NCI-H128 (cell line): ENCODE data around the gene PURB.
"Not testable (repeated sequence)": the region's sequence is repeated elsewhere in the genome, so short reads cannot be mapped to it uniquely, and the experiment has no call there.

Experiments
- DNase-seq: peaks from one replicate; lab custom pipeline; 2025; ENCODE audit not compliant: unreplicated experiment; lab: John Stamatoyannopoulos, UW

PURB gene

DNA sequence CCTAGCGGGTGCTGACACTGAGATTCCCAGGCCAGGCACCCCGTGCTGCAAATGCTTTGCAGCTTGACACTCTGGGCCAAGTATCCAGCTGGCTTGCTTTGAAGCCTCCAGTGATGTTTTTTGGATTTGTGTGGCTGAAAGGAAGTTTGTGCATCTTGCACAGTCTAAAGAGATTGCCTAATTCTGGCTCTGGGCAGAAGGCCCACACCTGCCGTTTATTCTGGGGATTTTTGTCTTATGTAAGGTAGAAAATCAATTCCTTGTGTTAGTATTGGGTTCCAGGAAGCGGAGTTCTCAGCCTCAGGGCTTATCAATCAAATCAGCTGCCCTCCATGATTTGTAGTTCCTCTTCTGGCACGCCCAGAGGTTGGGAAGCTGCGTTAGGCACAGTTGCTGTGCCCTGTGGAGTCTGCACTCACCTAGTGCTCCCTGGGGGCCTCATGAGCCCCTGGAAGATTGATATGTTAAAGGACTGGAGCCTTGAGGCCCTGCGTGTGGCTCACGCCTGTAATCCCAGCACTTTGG is 8.4 kb upstream of the PURB start:
- no peak for DNase-seq

- DNase-seq: no peak
Observed at GRCh38 chr7:44891791-44892190, 6.5 kb upstream of the PURB start.

GRCh38 chr7:44891372-44891771 is 6.0 kb upstream of the PURB start:
- DNase-seq: no peak

- no peak for DNase-seq
Observed at GRCh38 chr7:44889086-44889781, 3.9 kb upstream of the PURB start.

GRCh38 chr7:44887293-44887692 is 2.0 kb upstream of the PURB start:
- no peak for DNase-seq

DNA sequence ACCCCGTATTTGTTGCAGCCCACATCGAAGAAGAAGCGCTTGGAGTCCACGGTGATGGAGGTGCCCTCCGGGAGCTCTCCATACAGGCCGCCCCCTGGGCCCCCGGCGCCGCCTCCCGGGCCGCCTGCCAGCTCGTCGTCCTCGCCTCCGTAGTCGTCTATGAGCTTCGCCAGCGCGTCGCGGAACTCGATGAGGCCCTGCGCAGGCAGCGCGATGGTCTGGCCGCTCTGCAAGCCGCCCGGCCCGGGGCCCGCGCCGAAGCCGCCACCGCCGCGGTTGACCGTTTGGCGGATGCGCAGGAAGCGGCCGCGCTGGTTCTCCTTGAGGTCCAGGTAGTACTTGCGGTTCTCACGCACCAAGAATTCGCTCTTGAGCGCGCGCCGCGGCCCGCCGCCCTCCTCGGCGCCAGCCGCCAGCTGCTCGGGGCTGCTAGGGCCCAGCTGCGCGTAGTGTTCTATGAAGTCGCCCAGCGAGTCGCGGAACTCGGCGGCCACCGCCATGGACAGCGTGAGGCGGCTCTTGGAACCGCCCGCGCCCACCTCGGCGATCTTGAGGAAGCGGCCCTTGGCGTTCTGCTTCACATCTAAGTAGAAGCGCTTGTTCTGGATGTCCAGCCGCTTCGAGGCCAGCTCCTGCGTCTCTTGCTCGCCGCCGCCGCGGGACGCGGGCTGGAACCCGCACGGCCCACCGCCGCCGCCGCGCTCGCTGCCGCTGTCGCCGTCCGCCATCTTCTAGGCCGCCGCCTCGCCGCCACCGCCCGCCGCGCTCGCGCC is 523 bp downstream of the PURB start:
- peak; percentile 6 for DNase-seq

DNA sequence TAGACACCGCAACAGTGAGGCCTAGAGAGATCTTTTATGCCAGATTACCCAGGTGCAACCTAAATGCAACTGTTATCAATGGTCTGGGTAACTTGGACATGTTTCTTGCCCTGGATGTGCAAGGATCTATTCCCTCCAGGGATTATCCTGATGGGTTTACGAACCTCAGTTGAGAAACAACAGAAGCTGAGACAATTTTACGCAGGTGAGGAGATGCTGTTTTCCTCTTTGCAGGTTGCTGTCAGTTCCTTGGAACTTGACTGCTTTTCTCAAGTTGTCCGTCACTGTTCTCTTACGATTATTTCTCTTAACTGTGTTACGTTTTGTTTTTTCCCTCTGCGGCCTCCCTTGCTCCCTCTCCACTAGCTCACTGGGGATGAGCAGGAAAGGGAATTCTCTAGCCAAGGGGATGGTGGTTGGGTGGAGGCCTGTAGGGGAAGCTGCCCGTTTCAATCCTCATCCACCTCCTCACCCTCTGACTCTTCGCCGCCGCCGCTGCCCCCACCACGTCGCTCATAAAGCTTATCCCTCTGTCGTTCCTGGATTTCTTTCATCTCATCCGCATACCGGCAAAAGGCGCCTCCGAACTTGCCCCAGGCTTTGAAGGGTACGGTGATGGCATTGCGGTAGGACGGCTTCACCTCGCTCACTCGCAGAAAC is 1.2 kb downstream of the PURB start:
- DNase-seq: no peak

DNA sequence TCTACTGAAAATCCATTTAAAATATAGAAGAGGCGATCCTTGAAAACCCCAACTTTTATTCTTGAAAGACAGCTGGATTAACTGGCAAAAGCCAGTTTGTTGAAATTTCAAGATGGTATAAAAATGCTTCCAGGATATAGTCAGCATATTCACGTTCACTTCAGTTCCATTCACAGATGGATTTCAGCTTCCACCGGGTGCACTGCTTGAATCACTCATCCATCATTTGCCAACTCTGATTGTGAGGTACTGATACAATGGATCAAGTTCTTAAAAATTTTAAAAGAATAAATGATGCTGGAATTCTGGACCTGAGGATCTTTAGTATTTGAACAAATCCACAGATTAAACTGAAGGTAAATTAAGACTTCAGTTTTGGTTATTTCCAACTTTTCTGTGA is 2.4 kb downstream of the PURB start:
- no peak for DNase-seq

- DNase-seq: no peak
Observed at GRCh38 chr7:44881610-44882009, 3.7 kb downstream of the PURB start.

DNA sequence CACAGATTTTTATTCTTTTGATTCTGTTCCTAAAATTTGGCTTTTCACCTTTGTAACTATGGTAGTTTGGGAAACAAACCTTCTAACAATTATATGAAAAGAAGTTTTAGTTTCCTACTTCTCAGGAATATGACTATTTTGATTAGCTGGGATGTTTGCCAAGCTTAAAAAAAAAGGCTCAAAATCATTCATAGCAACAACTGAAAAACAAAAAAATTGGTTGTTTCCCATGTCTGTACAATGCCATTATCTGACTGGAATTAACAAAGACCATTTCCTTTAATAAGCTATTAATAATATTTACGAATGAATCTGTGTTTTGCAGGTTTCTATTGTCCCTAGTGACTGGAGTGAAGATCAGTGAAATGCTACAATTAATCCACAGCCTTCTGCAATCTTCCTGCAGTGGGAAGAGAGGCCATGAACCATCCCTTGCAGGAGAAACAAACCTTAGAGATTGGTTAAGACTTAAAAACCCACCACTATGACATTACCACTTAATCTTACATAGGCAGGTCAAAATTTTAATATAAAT is 4.2 kb downstream of the PURB start:
- no peak for DNase-seq

- no peak for DNase-seq
Observed at GRCh38 chr7:44880317-44881018, 4.9 kb downstream of the PURB start.

DNA sequence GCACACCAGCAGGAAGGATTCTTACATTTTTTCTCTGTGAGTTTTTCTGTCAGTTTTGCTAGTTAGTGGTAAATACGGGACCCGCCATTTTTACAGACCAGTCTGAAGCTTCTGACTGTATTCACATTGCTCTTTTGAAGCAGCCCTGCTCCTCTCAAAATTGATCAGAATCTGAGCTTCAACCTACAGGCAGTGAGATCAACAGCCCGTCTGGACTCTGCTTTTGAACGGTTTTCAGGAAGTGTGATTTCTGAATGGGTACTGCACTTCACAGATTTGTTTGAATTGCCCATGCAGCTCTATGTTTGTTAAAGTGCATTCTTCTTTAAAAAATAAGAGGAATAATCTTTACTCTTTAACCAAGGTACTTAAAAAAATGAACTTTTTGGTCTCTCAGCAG is 8.9 kb downstream of the PURB start:
- no peak for DNase-seq

DNA sequence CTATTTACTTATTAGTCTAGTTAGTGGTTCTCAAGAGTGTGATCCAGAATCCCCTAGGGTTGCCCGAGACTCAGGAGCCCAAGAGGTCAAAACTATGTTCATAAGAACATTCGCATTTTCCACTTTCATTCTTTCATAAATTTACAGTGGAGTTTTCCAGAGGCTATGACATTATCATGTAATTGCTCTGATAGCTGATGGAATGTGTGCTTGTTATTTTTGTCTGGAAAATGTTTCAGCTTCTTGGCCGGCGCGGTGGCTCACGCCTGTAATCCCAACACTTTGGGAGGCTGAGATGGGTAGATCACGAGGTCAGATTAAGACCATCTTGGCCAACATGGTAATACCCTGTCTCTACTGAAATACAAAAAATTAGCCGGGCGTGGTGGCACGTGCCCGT is 10.1 kb downstream of the PURB start:
- no peak for DNase-seq

DNA sequence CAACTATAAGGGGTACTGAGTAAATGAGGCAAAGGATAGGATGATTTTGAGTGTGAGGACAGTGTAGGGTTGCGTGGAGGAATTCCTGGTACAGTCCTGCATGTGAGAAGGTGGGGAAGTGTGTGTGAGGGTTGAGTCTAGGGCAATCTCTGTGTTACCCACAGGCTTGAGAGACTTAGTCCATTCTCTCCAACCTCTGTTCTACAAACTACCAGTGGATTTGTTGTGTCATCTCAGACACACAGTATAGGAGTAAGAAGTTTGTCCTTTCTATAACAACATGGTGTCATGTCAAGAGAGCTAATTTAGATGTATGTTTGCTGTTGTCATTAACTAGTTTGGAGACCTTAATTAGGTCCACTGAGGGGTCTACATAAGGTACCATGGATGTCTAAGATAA is 12.5 kb downstream of the PURB start:
- DNase-seq: no peak

DNA sequence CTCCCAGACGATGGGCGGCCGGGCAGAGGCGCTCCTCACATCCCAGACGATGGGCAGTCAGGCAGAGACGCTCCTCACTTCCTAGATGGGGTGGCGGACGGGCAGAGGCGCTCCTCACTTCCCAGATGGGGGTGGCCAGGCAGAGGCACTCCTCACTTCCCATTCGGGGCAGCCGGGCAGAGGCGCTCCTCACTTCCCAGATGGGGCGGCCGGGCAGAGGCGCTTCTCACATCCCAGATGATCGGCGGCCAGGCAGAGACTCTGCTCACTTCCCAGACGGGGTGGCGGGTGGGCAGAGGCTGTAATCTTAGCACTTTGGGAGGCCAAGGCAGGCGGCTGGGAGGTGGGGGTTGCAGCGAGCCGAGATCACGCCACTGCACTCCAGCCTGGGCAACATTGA is 13.4 kb downstream of the PURB start:
- not testable (repeated sequence) for DNase-seq

DNA sequence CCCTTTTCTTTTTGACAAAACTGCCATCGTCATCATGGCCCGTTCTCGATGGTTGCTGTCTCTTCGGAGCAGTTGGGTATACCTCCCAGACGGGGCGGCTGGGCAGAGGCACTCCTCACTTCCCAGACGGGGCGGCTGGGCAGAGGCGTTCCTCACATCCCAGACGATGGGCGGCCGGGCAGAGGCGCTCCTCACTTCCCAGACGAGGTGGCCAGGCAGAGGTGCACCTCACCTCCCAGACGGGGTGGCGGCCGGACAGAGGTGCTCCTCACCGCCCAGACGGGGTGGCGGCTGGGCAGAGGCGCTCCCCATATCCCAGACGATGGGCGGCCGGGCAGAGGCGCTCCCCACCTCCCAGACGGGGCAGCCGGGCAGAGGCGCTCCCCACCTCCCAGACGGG is 14.6 kb downstream of the PURB start:
- not testable (repeated sequence) for DNase-seq

GRCh38 chr7:44870336-44870735 is 15.0 kb downstream of the PURB start:
- DNase-seq: not testable (repeated sequence)

DNA sequence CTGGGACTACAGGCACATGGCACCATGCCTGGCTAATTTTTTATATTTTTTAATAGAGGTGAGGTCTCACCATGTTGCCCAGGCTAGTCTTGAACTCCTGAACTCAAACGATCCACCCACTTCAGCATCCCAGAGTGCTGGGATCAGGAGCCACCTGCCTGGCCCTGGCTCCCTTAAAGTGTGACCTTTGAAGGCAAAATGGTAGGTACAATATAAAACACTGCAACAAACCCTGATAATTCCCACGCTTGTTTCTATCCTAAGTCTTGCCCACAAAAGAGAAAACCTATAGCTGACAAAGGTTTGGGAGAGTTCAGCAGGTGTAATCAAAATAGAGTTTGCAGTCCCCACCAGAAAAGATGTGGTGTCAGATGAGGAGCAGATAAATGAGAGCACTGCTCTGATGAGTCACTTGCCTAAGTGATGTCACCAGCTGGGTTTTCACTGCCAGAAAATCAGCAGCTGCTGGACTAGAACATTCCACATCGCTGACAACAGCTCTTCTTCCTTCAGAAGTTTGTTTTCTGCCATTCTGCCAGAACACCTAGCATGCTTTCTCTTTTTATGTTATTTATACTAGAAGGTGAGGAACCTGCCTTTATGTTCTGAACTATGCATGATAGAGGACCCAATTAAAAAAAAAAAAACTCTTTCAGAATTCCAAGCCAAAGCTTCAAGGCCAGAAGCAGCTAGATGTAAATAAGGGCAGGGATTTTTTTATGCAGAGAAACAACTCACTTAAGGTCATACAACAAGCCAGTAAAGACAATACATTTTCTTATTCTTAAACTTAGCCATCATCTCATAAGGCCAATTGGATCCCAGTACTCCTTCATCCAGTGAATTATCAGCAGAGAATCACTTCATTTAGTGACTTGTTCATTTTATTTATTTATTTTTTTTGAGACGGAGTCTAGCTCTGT is 18.0 kb downstream of the PURB start:
- no peak for DNase-seq

- DNase-seq: not testable (repeated sequence)
Observed at GRCh38 chr7:44861949-44862348, 23.4 kb downstream of the PURB start.

DNA sequence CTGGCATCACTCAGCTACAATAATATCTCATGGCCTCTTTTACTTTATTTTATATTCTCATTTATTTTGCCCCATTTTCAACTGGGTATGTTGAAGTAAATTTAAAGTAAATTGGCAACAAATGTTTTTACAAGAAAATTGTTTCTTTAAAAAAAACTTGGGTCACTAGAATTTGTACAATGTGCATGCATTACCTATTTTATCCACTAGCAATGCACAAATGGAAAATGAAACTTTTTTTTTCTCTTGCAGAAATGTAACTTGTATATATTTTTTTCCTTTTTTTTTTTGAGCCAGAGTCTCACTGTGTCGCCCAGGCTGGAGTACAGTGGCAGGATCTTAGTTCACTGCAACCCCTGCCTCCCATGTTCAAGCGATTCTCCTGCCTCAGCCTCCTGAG is 27.2 kb downstream of the PURB start:
- DNase-seq: no peak
